ENCODE data around the gene ANXA1.

GRCh38 chr9:73182928-73183327, 31.3 kb downstream of the ANXA1 start:
- no peak for TF ChIP-seq CTCF (IDR thresholded peaks at IDR 0.05)
- no peak for TF ChIP-seq REST (IDR thresholded peaks at IDR 0.05; ENCODE audit: insufficient read depth in 1 of 2, low read depth in 2 of 2, low read length in 1 of 2)
- no peak for TF ChIP-seq TCF7L2 (IDR thresholded peaks at IDR 0.05; ENCODE audit: low read depth, low read length)
- no peak for TF ChIP-seq SIN3A (IDR thresholded peaks at IDR 0.05; ENCODE audit: borderline replicate concordance, insufficient read depth, low read depth, low read length)

All from Panc1 (cell line).